LNCAP (cell line): ENCODE measurements around the gene TMEM143.

Experiments
- CTCF ChIP-seq: fragments of 450-650 bp; IDR thresholded peaks from 2 replicates; pipeline ENCODE4 v1.5.1; 2017; ENCODE audit warnings: mild to moderate bottlenecking

TMEM143 gene

GRCh38 chr19:48287748-48288147, 76.0 kb downstream of the TMEM143 start:
- no peak for TF ChIP-seq CTCF

DNA sequence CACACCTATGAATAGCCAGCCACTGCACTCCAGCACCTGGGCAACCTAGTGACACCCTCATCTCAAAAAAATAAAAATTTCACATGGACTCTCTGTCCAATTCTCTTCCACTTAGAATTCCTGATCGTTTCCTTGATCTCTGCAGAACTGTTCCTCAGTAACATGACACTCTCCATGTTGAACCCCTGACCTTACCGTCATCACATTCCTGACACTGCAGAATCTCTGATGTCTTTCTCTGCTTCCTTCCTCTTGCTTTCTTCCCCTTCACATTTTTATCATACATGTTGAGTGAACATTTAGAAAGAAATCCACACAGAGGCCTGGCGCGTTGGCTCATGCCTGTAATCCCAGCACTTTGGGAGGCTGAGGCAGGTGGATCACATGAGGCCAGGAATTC, 78.8 kb downstream of the TMEM143 start:
- TF ChIP-seq CTCF: no peak

- no peak for TF ChIP-seq CTCF
Measured at GRCh38 chr19:48283908-48284307, 79.8 kb downstream of the TMEM143 start.
